Omental fat pad (tissue), 4 donors: ENCODE results near the gene MATCAP1. TPM values are rescaled to one million over a fixed set of nuclear protein-coding genes. Genes with fewer than 3 reads are reported as not detected.

Source experiments
- ATAC-seq: fragments of 150-250 bp; one replicate; pipeline ENCODE4 v1.9.1; 2016; ENCODE audit warnings: mild to moderate bottlenecking, moderate library complexity; ENCODE audit not compliant: low FRiP score
- DNase-seq: peaks from one replicate; pipeline ENCODE4 v3.0.0-alpha.2; 2019; ENCODE audit warnings: low spot score
- total RNA-seq, 4 donors: library from RNA; depleted of rRNA; stranded (reverse); fragments of >200 nt; gene quantifications; one replicate each; pipeline ENCODE4 v1.1.0, GENCODE V29; 2016
- TF ChIP-seq, protein P1 (sequence below), 3 donors: fragments of 450-650 bp; IDR thresholded peaks; one replicate each; pipeline ENCODE4 v1.5.1; 2016 to 2017; ENCODE audit warnings: antibody characterized with exemption in 3 of 3, mild to moderate bottlenecking in 3 of 3, moderate library complexity in 2 of 3

Gene MATCAP1
- total RNA-seq, 4 donors from 2014 or later: 12.6 to 53.4 (median 17.2) TPM

DNA sequence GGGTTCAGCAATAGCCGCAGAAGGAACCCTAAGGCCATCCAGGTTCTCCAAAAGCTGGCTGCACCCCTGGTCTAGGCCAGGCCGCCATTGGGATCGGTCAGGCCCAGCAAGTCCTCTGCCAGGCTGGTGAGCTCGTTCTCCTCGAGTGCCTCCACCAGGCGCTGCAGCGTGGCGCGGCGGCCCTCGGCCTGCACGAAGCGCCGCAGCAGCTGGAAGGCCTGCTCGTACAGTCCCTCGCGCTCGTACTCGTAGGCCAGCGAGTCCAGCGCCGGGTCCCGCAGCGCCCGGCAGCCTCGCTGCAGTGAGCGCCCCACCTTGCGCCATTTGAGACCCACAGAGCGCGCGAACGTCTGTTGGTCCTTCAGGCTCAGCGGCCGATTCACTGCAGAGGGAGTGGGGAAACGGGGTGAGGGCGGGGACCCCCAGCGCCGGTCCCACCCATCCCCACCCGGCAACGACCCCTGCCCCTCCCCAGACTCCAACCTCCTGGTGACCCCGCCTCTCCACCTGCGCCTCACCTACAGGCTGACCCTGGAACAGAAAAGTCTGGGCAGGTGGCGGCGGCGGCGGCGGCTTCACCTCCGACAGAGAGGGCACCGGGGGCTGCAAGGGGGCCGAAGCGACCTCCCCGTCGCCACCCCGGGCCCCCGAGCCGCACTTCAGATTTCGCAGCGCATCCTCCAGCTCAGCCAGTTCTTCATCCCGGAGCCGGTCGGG, 29.0 kb downstream of the MATCAP1 start:
- TF ChIP-seq, protein P1, sequence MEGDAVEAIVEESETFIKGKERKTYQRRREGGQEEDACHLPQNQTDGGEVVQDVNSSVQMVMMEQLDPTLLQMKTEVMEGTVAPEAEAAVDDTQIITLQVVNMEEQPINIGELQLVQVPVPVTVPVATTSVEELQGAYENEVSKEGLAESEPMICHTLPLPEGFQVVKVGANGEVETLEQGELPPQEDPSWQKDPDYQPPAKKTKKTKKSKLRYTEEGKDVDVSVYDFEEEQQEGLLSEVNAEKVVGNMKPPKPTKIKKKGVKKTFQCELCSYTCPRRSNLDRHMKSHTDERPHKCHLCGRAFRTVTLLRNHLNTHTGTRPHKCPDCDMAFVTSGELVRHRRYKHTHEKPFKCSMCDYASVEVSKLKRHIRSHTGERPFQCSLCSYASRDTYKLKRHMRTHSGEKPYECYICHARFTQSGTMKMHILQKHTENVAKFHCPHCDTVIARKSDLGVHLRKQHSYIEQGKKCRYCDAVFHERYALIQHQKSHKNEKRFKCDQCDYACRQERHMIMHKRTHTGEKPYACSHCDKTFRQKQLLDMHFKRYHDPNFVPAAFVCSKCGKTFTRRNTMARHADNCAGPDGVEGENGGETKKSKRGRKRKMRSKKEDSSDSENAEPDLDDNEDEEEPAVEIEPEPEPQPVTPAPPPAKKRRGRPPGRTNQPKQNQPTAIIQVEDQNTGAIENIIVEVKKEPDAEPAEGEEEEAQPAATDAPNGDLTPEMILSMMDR (IDR thresholded peaks at IDR 0.05): no peak
- DNase-seq: no peak

DNA sequence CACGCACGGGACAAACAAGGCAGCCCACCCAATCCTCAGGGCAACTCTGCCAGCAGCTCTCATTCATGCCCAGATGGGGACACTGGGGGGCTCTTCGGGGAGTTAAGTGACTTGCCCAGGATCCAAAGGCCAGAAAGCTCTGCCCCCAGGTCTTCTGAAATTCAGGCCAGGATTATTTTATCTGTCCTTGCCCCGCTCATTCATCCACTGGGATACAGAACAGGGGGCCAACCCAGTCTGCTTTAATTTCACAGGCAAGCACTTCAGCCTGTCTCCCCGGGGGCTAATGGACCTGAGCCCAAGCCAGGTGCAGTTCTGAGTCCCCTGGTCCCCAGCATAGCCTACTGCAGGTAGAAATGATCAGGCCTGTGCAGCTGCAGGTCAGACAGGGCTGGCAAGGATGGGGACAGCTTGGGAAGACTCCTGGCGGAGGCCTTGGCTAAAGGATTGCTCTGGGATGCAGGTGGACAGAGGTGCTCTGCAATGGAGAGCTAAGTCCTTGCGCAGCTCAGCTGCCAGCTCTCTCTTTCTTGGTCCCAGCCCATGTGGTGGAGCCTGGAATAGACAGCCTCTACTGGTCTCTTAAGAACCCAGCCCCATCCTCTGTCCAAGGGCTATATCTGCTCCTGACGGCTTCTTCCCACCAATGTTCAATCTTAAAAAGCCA, 32.2 kb downstream of the MATCAP1 start:
- TF ChIP-seq, protein P1 (IDR thresholded peaks at IDR 0.05): no peak
- no peak for DNase-seq
- ATAC-seq: no peak

More for the DNA sequence above, 29.0 kb downstream of the MATCAP1 start:
- no peak for ATAC-seq

DNA sequence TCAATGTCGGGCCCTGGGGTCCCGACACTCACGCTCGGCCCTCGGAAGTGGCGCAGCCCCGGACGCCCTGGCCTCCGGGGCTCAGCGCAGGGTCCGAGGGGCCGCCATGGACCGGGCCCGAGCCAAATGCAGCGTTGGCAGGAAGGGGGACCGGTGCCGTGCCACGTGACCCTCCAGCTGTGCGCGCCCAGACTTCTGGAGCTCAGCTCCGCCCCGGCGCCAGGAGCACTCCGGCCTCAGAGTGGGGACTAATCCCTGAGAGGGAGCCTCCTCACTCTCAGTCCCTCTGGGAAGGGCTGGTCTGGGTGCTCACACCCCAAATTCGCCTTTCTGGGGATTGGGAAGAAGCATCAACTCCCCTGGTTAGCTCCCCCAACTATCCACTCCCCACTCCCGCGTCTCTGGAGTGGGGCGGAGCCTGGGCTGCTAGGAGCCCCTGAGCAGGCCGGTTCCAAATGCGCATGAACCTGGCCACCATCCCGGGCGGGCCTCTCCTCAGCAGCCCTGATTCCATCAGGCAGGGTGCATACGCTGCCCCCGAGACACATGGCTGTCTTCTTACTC, 32.8 kb downstream of the MATCAP1 start, which contains the start of gene B3GNT9:
Gene B3GNT9, minus strand, starts transcription at position 166 of the 564 bp plus-strand sequence. CDS start 513 bp downstream, outside the sequence.
- TF ChIP-seq, protein P1 (IDR thresholded peaks at IDR 0.05): no peak
- DNase-seq (no peak), ATAC-seq (peak; percentile 73)

DNA sequence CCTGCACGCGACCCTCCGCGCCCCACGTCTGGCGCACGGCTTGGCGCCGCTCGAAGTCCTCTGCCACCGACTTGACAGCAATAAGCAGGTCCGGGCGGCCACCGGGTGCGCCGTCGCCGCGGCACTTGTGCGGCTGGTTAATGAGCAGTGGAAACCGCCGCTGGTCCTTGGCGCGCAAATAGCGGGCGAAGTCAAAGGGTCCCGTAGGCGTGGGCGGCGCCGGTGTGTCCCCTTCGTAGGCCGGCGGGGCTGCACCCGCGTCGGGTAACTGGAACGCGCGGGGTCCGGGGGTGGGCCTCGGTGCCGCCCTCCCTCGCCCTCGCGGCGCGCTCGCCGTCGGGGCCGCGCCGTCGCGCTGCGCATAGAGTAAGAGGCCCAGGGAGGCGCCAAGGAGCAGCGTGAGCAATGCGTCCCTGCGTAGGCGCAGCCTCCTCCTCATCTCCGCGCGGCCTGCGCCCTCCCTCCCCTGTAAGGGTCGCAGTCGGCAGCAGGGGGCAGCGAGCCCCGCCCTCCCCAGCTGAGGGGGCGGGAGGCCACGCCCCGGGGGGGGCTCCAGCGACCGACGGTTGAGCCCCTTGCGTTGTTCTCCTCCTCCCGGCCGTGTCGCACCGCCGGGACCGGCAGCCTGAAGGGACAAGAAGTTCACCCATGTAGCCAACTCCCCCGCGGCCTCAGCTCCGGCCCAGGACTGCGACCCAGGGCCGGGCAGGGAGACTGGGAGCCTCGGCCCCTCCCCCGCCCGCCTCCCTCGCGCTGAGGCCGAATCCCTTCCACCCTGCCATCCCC, 33.5 kb downstream of the MATCAP1 start:
- DNase-seq: no peak

DNA sequence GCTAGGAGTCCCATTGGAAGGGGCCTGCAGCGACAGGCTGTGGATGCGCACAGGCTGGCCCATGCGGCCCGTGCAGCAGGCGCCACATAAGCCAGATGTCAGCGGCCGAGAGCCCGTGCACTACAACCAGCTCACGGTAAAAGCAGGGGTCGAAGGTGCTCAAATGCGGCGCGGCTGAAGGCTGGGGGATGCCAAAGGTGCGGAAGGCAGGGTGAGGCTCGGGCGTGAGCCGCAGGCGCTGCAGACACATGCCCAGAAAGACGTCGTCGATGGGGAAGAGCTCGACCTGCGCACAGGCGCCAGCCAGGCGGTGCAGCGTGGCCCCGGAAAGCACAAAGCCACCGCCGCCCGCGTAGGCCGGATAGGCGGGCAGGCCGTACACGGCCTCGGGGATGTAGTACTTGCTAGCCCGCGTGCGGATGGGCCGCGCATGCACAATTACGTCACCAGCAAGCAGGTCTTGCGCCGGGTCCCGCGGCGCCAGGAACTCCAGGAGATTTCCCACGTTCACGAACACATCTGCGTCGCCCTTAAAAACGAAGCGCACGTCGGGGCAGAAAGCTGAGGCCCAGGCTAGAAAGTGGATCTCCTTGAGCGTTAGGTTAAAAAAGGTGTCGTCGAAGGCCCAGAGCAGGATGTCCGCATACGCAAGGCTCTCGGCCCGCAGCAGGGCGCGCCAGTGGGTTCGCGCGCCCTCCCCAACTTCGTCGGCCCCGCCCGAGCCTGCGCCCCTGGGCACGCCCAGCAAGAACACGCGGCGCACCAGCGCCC, 34.3 kb downstream of the MATCAP1 start:
- no peak for ATAC-seq
- TF ChIP-seq, protein P1 (IDR thresholded peaks at IDR 0.05): no peak
- no peak for DNase-seq

More for the DNA sequence above, 33.5 kb downstream of the MATCAP1 start:
- TF ChIP-seq, protein P1 (IDR thresholded peaks at IDR 0.05): no peak
- peak; percentile 50 for ATAC-seq

DNA sequence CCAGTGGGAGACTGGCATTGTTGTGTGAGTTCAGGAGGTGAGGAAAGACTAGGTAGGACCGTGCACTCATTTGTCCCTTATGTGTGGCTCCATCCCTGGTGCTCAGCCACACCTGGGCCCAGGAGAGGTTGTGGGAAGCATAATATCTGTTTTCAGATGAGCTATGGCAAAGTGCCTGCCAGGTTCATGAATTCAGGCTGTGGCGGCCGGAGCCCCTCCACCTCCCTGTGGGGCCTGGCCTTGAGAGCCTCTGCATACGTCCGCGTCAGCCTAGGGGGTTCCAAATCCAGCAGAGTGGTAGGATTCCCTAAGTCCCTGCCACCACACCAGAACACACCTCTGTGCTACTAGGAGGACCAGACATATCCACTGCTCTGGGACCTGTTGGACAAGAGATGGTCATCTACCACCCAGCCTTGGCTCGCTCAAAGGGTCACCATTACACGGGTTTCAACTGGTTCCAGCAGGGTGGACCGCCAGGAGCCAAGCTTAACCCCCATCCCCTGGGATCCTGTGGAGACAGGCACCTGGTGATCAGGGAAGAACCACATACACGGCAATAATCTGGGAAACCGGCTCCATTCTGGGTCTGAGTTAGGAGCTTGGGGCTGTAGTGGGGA, 35.0 kb downstream of the MATCAP1 start:
- ATAC-seq (no peak), DNase-seq (no peak)
- TF ChIP-seq, protein P1 (IDR thresholded peaks at IDR 0.05): no peak
